ENCODE data around the gene ZNF567. TPM values are rescaled to one million over a fixed set of nuclear protein-coding genes. Genes with fewer than 3 reads are reported as not detected.

ZNF567 gene
- total RNA-seq = 3.8 TPM
- long read RNA-seq, partial matches to known transcripts = 1 of 3 reads
- long read RNA-seq, other reads (novel, unspliced or antisense) = 2 of 3 reads

- intact Hi-C loops (cut with micrococcal nuclease) = no loop called here
- Histone ChIP-seq H3K27ac (replicated peaks) (peak within 1 kb of the TSS; percentile 83), H3K4me1 (peaks cover 26% of the 10 kb centered on the region), H3K36me3 (peaks cover 38% of the 10 kb centered on the region), H3K27me3 (ENCODE audit: low read depth) (no peaks in the 10 kb centered on the region), H3K4me3 (peak within 1 kb of the TSS; percentile 95), H3K9me3 (replicated peaks) (peaks cover 20% of the 10 kb centered on the region)
- TF ChIP-seq CTCF (IDR thresholded peaks at IDR 0.05; ENCODE audit: borderline replicate concordance) = no peak
- peak; percentile 98 for DNase-seq
Measured at GRCh38 chr19:36687214-36688056, at the start of gene ZNF567. TSS of gene ZNF567 (plus strand) at chr19:36687612. CDS start at chr19:36694868, 7,256 bp downstream.

- DNase-seq = no peak
- no peak overlapping the region for H3K4me3 ChIP-seq
- no peaks in the 10 kb centered on the region for H3K4me1 ChIP-seq
- TF ChIP-seq CTCF (IDR thresholded peaks at IDR 0.05; ENCODE audit: borderline replicate concordance) = no peak
- no peaks in the 10 kb centered on the region for H3K27me3 ChIP-seq (ENCODE audit: low read depth)
- H3K36me3 ChIP-seq = peaks cover 100% of the 10 kb centered on the region
- H3K27ac ChIP-seq (replicated peaks) = no peak overlapping the region
- peaks cover 100% of the 10 kb centered on the region for H3K9me3 ChIP-seq (replicated peaks)
- intact Hi-C loops (cut with micrococcal nuclease) = no loop called here
Measured at GRCh38 chr19:36638862-36639510, 48.4 kb upstream of the ZNF567 start.

GRCh38 chr19:36646746-36647145 lies 40.7 kb upstream of the ZNF567 start:
- no peak overlapping the region for H3K27ac ChIP-seq (replicated peaks)
- DNase-seq = no peak
- H3K36me3 ChIP-seq = peaks cover 100% of the 10 kb centered on the region
- peaks cover 100% of the 10 kb centered on the region for H3K9me3 ChIP-seq (replicated peaks)
- intact Hi-C loops (cut with micrococcal nuclease) = loop anchor here (10.0 kb wide), 1 partner anchor 88 kb away; no protein-coding TSS in a partner anchor
- H3K27me3 ChIP-seq (ENCODE audit: low read depth) = no peaks in the 10 kb centered on the region
- H3K4me1 ChIP-seq = no peaks in the 10 kb centered on the region
- TF ChIP-seq CTCF (IDR thresholded peaks at IDR 0.05; ENCODE audit: borderline replicate concordance) = no peak
- no peak overlapping the region for H3K4me3 ChIP-seq

- H3K4me3 ChIP-seq = no peak overlapping the region
- peaks cover 16% of the 10 kb centered on the region for H3K4me1 ChIP-seq
- no peak for DNase-seq
- peak overlapping the region; percentile 63 for H3K27ac ChIP-seq (replicated peaks)
- H3K9me3 ChIP-seq (replicated peaks) = peaks cover 99% of the 10 kb centered on the region
- TF ChIP-seq CTCF (IDR thresholded peaks at IDR 0.05; ENCODE audit: borderline replicate concordance) = no peak
- intact Hi-C loops (cut with micrococcal nuclease) = no loop called here
- H3K36me3 ChIP-seq = peaks cover 100% of the 10 kb centered on the region
- no peaks in the 10 kb centered on the region for H3K27me3 ChIP-seq (ENCODE audit: low read depth)
Measured at GRCh38 chr19:36652958-36653357, 34.5 kb upstream of the ZNF567 start.

- no peak for TF ChIP-seq CTCF (IDR thresholded peaks at IDR 0.05; ENCODE audit: borderline replicate concordance)
- no peaks in the 10 kb centered on the region for H3K27me3 ChIP-seq (ENCODE audit: low read depth)
- intact Hi-C loops (cut with micrococcal nuclease) = no loop called here
- H3K4me1 ChIP-seq = peaks cover 32% of the 10 kb centered on the region
- H3K4me3 ChIP-seq = peak overlapping the region; percentile 76
- no peak overlapping the region for H3K27ac ChIP-seq (replicated peaks)
- H3K36me3 ChIP-seq = peaks cover 46% of the 10 kb centered on the region
- peaks cover 31% of the 10 kb centered on the region for H3K9me3 ChIP-seq (replicated peaks)
- no peak for DNase-seq
Measured at GRCh38 chr19:36665832-36666231, 21.6 kb upstream of the ZNF567 start.

Measured in left ventricle myocardium inferior (tissue), 1 donor.